Fibroblast of the aortic adventitia (primary cell): Measurements from ENCODE around the gene ATRNL1. TPM values are rescaled to one million over a fixed set of nuclear protein-coding genes. Genes with fewer than 3 reads are reported as not detected.
"Not testable (repeated sequence)": the region's sequence is repeated elsewhere in the genome, so short reads cannot be mapped to it uniquely, and the experiment has no call there.

Experiments
- DNase-seq: peaks from one replicate; pipeline ENCODE4 v3.0.0-alpha.2; 2010; ENCODE audit warnings: low read depth
- H3K4me3 ChIP-seq: 2 replicates; pipeline ENCODE4 v1.5.1; 2011; ENCODE audit warnings: low read depth, mild to moderate bottlenecking, control low read depth, low read length, moderate library complexity
- CTCF ChIP-seq: IDR thresholded peaks from 2 replicates; pipeline ENCODE4 v1.5.1; 2011; ENCODE audit warnings: mild to moderate bottlenecking, low read length, control low read depth, inconsistent platforms; ENCODE audit not compliant: insufficient read depth
- total RNA-seq: library from RNA; depleted of rRNA; stranded (reverse); fragments of >200 nt; gene quantifications from 2 replicates; pipeline ENCODE4 v1.2.3, GENCODE V29; 2012; ENCODE audit warnings: low replicate concordance

The ATRNL1 gene
- total RNA-seq, 1 donor: 1.9 TPM

DNA sequence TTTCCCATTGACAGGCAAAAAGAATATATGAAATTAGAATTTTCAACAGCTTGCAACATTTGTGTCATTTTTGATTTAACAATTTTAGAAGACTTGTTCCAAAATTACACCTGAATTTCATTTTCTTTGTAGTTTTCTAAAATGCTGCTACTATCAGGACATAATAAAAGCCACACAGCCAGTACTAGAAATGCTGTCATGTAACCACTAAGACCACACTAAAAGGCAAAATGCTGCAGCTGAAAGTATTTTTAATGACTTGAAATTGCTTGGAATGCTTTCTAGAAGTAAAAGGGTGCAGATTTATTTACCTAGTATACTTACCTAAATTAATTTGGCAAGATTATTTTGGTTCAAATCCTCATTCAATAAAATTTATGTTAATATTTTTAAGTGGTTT is 709.7 kb downstream of the ATRNL1 start:
- H3K4me3 ChIP-seq: no peak overlapping the region
- no peak for TF ChIP-seq CTCF
- no peak for DNase-seq

GRCh38 chr10:115814542-115814941 is 721.4 kb downstream of the ATRNL1 start:
- no peak for TF ChIP-seq CTCF
- no peak for DNase-seq
- no peak overlapping the region for H3K4me3 ChIP-seq

DNA sequence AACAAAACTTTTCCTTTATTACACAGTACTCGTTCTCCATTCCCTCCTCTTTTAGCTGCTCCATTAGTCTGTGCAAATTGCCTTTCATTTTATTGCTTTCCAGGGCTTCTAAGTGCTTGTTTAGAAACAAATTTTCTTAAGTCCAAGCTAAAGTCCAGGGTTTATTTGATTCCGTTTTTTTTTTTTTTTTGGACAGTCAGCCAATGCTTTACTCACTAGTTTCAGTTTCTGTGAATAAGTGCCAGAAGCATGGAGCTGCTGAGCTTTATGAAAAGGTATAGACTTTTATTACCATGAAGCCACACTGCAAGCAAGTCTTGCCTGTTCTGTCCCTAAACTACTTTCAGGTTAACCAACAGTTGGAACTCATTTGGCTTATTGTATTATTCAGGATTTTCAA is 724.8 kb downstream of the ATRNL1 start:
- no peak overlapping the region for H3K4me3 ChIP-seq
- no peak for TF ChIP-seq CTCF
- peak; percentile 8 for DNase-seq

DNA sequence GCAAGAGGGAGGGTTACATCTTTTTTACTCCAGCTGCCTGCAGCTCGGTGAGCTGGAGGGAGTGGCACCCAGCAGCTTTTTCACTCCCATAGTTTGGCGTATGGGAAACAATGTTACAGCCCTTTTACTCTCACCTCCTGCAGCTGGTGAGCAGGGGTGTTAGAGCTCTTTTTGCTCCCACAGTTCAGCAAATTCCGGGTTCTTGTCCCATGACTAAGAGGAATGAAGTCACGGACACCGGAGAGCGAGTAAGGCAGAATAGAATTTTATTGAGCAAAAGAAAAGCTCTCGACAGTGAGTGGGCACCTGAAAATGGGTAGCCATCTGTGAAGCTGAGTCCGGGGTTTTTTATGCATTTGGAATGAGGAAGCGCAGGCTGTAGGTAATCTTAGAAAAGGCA is 733.2 kb downstream of the ATRNL1 start:
- no peak for TF ChIP-seq CTCF
- DNase-seq: no peak
- H3K4me3 ChIP-seq: no peak overlapping the region

GRCh38 chr10:115827231-115828009 is 734.3 kb downstream of the ATRNL1 start:
- no peak for TF ChIP-seq CTCF
- peak; percentile 57 for DNase-seq
- no peak overlapping the region for H3K4me3 ChIP-seq

- not testable (repeated sequence) for DNase-seq, H3K4me3 ChIP-seq
These were observed 735.0 kb downstream of the ATRNL1 start for GRCh38 chr10:115828182-115828581.

DNA sequence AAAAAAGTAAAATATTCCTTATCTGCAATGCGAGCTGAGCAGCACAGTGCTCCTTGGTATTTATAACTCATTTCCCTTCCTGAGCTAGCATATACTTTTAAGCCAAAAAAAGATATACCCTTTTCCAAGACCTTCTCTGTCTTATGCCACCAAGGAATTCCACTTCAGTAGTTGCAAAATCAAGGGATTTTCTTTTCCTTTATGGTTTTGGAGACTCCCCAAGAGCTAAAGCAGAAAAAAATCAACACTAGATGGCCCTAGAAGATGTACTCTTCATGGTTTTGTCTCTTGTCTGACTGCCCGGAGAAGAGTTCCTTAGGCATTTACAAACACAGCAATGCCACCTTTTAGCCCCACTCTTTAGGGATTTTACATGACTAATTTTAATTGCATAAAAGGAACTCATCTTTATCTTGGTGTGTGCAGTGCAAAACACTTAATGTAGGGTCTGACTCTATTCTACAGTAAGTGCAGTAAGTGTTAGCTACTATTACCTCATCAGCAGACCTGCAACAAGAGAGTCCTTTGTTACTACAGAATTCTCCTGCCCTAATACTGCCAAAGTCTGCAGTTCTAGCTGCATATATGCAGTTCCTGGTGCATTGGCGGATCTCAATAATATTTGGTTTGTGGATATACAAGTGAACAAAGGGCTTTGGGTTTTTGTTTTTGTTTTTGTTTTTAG is 736.5 kb downstream of the ATRNL1 start:
- peak; percentile 25 for TF ChIP-seq CTCF
- H3K4me3 ChIP-seq: no peak overlapping the region
- DNase-seq: peak; percentile 73
